HG03039 (cell line): ENCODE results near the gene GRWD1.

Experiments used
- ATAC-seq: cut with Tn5 transposase; IDR thresholded peaks from one replicate; pipeline ENCODE4 v1.9.1; 2021; ENCODE audit warnings: mild to moderate bottlenecking, moderate library complexity; ENCODE audit not compliant: unreplicated experiment

GRWD1 gene

DNA sequence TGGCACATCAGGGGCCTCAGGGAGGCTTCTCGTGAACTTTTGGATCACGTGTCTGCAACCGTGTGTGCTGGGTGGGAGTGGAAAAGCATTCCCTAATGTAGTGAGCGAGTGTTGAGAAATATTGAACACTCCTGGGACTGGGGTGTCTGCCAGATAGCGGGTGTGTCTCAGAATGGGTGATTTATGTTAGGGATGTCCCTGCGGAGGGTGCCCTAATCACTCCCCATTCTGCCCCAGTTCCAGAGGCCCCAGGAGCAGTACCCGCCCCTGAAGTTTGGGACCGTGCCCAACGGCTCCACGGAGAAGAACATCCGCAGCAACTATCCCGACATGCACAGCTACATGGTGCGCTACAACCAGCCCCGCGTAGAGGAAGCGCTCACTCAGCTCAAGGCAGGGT is 24.2 kb upstream of the GRWD1 start:
- no peak for ATAC-seq

DNA sequence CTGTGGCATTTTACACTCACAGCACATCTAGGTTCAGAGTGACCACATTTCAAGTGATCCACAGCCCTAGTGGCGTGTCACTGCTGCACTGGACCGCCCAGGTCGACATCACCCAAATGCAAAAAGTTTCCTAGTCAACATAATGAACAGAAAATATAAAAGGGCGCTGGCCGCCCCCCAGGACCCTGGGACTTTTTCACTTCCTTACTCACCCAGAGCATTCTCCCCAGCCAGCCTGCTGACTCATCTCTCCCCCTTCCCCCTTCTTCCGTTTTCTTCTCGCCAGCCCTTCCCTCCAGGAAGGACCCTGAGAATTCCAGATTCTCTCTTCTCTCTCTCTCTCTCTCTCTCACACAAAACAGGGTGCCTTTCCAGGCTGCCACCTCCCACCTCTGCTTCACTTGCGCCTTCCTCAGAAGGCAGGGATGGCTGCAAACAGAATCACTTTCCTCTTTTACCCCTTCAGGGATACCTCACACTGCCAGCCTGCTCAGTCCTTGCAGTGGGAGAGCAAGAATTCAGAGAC is 21.0 kb upstream of the GRWD1 start:
- ATAC-seq = no peak

DNA sequence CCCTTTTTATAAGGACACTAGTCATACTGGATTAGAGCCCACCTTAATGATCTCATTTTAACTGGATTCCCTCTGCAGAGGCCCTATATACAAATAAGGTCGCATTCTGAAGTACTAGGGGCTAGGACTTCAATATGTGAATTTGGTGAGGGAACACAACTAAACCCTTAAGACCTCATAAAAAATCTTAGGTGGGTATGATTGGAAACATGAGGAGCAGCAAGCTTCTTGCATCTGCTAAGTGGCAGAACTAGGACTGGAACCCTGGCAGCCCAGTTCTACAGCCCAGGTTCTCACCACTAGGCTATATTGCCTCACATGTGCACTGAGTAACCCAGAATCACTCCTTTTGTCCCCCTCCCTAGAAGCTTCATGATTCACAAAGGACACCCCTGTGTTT is 17.1 kb upstream of the GRWD1 start:
- ATAC-seq = no peak

DNA sequence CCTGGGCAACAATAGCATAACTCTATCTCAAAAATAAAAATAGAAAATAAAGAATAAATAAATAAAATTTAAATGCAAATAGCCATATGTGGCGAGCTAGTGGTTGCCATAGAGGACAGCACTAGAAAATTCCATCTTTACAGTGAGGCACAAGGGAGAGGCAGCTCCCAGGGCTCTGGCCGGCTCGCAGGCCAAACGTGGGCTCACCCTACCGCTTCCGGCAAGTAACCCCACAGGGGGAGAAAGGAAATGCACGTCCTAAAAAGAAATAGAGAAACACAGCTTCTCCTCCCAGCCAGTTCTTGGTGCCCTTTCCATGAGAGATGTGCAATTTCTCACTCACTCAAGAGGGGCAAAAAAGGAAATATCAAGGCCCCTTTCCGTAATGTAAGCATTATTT is 12.4 kb upstream of the GRWD1 start:
- no peak for ATAC-seq

DNA sequence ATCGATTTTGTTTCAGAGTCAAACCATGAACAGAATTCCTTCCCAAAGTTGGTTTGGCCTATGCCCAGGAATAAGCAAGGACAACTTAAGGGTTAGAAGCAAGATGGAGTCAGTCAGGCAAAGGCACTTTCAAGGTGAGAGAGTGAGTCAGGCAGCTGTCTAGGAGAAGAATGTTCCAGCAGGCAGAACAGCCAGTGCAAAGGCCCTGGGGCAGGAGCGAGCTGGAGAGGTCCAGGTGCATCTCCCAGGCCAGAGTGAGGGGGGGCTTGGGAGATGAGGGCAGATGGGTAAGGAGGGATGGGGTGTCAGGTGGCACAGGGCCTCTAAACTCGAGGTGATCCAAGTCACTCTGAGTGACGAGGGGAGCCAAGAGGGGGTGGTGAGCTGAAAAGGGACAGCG is 9.2 kb upstream of the GRWD1 start:
- ATAC-seq = no peak

DNA sequence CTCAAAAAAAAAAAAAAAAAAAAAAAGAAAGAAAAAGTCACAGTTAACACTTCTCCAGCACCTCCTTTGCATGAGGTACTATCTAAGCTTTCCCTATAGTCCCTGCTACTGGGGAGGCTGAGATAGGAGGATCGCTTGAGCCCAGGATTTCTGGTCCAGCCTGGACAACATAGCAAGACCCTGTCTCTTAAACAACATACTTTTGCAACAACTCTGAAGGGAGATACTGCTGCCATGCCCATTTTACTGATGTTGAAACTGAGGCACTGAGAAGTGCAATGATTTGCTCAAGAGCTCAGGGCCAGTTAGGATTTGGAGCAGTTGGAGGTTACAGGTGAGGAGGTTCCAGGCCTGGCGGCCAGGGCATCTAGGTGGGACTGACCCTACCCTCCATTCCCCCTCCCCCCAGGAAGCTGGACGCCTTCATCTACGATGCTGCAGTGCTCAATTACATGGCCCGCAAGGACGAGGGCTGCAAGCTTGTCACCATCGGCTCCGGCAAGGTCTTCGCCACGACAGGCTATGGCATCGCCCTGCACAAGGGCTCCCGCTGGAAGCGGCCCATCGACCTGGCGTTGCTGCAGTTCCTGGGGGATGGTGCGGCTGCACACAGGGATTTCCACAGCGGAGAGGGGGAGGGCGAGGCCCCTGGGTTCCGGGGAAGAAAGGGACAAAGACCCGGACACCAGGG is 4.3 kb upstream of the GRWD1 start:
- ATAC-seq = no peak

DNA sequence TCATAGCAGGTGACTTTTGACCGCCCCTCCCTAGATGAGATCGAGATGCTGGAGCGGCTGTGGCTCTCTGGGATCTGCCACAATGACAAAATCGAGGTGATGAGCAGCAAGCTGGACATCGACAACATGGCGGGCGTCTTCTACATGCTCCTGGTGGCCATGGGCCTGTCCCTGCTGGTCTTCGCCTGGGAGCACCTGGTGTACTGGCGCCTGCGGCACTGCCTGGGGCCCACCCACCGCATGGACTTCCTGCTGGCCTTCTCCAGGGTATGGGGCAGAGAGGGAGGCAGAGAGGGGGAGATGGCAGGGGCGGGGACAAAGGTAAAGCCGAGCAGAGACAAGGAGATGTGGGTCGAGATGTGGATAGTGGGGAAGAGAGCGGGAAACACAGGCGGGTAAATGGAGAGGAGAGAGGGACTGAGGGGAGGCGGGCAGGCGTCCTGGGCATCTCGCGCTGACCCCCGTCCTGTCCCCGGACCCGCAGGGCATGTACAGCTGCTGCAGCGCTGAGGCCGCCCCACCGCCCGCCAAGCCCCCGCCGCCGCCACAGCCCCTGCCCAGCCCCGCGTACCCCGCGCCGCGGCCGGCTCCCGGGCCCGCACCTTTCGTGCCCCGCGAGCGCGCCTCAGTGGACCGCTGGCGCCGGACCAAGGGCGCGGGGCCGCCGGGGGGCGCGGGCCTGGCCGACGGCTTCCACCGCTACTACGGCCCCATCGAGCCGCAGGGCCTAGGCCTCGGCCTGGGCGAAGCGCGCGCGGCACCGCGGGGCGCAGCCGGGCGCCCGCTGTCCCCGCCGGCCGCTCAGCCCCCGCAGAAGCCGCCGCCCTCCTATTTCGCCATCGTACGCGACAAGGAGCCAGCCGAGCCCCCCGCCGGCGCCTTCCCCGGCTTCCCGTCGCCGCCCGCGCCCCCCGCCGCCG is 3.4 kb upstream of the GRWD1 start:
- ATAC-seq = no peak

DNA sequence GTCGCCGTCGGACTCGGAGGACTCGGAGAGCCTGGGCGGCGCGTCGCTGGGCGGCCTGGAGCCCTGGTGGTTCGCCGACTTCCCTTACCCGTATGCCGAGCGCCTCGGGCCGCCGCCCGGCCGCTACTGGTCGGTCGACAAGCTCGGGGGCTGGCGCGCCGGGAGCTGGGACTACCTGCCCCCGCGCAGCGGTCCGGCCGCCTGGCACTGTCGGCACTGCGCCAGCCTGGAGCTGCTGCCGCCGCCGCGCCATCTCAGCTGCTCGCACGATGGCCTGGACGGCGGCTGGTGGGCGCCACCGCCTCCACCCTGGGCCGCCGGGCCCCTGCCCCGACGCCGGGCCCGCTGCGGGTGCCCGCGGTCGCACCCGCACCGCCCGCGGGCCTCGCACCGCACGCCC is 2.5 kb upstream of the GRWD1 start:
- no peak for ATAC-seq

DNA sequence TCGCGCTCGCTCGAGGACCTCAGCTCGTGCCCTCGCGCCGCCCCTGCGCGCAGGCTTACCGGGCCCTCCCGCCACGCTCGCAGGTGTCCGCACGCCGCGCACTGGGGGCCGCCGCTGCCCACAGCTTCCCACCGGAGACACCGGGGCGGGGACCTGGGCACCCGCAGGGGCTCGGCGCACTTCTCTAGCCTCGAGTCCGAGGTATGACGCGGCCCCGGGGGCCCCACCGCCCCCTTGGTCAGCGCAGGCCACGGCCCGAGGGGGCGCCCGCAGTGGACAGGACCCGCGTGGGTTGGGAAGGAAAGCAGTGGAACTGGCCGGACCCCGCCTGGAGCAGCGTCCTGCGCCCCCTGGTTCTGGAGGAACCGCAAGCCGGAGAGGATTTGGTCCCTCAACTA is 2.1 kb upstream of the GRWD1 start:
- no peak for ATAC-seq

DNA sequence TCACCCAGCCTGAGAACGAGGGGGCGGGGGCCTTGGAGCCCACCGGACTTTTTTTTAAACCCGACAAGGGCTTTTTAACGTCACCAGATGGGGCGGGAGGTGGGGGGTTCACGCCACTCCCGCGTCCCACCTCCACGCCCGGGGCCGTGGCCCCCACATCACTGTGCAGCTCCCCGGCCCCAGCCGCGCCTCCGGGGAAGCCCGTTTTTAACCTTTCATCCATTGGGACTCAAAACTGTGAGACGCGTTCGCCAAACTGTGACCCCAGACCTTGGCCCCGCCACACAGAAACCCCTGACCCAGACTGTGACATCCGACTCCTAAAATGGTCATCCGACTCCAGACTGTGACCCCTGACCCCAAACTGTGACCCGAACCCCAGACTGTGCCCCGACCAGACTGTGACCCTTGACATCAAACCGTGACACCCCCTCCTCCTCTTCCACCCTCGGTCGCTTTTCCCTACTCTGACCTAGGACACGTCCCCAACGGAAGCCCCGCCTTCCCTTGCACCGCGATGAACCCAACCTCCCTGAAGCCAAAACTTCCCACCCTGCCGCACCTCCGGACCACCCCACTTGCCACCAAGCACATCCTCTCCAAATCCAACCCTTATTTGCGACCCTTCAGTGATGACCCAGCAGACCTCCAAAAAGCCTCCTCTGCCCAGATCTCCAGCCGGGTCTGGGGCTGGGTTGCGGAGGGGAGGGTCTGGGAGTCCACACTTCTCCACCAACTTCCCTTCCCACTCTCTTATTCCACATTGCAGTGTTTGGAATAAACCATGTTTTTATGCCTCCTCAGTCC is 1.5 kb upstream of the GRWD1 start:
- ATAC-seq = no peak

DNA sequence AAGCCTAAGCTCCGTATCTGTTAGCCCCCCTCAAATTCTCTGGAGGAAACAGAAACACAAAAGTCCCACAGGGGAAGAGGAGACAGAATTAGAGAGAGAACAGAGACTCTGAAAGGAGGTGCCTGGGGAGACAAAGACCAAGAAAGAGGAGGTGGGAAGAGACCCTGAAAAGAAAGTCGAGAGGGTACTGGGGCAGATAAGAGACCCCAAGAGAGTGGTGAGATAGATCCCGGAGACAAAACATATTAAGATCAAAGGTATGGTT is 915 bp upstream of the GRWD1 start:
- no peak for ATAC-seq

DNA sequence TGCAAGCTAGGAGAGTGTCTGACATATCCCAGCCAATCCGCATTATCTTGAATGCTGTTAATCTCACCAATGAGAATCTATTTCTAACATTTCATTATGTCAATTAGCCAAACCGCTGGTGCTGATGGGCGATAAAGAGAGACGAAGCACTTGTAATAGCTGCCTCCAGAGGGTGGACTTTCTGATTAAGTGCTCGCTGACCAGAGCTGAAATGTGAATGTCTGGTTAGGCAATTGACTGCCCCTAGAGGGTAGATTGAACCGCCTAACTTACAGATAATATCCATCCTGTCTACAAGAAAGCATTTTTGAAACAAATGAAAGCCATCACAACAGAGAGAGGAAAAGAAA is 552 bp upstream of the GRWD1 start:
- ATAC-seq = peak; percentile 11

DNA sequence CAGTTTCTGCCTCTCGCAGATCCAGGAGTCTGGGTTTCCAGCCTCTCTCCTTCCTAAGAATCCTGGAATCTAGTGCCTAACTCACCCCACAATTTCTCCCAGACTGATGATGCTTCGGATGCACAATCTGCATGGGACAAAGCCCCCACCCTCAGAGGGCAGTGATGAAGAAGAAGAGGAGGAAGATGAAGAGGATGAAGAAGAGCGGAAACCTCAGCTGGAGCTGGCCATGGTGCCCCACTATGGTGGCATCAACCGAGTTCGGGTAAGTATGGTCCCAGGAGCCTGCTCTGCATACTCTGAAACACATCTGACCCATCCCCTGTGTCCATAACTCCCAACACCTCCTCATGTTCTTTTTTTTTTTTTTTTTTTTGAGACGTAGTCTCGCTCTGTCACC is 796 bp downstream of the GRWD1 start:
- no peak for ATAC-seq

DNA sequence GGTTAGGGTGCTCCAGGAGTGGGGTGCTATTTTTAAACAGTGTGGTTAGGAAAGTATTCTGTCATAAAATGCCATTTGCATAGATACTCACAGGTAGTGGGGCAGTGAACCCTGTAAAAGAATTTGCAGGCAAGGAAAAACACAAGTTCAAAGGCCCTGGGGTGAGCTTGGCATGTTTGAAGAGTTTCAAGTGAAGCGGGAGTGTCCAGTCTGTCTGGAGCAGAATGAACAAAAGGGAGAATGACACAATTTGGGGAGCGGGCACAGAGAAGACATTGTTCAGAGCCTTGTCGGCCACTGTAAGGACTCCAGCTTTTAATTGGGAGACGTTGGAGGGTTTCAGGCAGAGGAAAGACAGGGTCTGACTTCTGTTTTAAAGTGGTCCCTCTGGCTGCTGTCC is 2.8 kb downstream of the GRWD1 start:
- ATAC-seq = no peak

DNA sequence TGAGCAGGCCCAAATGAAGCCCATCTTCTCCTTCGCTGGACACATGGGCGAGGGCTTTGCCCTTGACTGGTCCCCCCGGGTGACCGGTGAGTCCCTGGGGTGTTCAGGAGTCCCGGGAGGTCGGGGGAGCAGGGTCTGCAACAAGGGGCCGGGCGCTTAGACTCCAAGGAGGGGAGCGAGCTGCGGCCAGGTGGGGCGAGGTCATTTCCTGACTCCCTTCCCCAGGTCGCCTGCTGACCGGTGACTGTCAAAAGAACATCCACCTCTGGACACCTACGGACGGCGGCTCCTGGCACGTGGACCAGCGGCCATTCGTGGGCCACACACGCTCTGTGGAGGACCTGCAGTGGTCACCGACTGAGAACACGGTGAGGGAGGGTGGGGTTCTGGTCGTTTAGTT is 4.7 kb downstream of the GRWD1 start:
- ATAC-seq = no peak

DNA sequence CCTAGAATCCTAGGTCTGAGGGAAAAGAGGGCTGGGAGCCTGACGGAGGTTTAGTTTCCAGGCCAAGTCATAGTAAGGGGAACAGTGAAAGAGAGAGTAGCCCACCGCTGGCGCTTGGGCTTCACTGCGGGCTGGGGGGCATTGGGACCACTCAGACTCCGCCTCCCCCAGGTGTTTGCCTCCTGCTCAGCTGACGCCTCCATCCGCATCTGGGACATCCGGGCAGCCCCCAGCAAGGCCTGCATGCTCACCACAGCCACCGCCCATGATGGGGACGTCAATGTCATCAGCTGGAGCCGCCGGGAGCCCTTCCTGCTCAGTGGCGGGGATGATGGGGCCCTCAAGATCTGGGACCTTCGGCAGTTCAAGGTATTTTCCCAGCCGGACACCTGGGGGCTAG is 5.1 kb downstream of the GRWD1 start:
- ATAC-seq = no peak

DNA sequence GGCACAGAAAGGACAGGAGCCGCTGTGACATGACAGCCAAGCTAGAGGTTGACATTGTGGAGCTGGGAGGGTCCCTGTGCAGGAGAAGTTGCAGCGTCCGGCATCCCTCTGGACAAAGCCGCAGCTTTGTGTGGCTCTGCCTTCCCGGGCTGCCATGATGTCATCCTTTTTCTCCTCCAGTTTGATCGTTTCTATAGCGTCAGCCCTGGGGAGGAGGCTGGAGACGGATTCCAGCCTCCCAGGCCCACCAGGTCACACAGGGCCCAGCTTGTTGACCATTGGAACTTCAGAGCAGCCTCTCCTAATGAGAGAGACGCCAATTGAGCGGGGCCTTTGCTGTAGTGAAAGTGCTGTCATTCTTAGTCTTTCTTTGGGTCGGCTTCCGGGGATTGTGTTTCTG is 5.8 kb downstream of the GRWD1 start:
- ATAC-seq = no peak

DNA sequence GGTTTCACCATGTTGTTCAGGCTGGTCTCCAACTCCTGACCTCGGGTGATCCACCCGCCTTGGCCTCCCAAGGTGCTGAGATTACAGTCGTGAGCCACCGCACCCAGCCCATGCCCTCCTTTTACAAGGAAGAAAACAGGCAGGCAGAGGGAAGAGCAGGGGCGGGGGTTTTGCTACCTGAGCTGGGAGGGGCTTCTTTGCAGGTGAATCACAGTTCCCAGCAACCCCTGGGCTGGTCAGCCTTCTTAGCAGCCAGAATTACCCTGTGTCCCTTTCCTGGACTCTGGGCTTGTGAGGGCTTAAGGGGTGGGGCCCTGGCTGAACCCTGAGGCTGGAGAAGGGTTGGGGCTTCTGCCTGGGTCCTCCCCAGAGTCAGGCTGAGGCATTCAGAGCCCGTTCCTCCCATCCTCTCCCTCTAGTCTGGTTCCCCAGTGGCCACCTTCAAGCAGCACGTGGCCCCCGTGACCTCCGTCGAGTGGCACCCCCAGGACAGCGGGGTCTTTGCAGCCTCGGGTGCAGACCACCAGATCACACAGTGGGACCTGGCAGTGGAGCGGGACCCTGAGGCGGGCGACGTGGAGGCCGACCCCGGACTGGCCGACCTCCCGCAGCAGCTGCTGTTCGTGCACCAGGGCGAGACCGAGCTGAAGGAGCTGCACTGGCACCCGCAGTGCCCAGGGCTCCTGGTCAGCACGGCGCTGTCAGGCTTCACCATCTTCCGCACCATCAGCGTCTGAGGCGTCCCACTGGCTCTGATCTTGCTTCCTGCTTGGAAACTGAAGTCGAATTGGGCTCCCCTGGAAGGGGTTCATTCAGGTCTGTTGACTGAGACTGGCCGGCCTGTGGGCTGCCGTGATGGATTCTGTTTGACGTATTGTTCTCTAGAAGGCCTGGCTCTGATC is 6.8 kb downstream of the GRWD1 start:
- no peak for ATAC-seq

DNA sequence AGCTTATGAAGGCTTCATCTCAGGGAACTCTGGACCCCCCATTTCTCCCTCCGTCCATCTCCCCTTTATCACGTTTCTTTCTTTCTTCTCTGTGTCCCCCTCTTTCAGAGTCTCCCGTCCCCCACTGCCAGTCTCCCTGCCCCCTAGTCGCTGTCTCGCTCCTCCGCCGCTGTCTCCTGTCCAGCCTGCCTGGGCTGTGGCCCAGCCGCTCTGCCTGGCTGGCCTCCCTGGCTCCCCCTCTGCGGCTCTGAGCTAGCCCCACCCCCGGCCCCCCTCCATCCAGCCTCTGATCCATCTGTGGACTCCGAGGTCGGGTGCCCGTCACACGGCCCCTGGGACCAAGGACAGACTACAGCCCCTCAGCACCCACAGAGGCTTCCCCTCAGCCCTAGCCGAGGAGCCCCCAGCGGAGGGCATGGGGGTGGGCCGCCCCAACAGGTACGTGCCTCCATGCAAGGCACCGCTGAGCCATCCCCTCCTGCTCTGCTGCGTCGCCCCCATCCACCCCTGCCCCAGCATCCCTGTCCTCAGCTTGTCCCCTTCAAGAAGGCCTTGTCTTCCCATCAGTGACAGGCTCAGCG is 8.5 kb downstream of the GRWD1 start:
- ATAC-seq = no peak

DNA sequence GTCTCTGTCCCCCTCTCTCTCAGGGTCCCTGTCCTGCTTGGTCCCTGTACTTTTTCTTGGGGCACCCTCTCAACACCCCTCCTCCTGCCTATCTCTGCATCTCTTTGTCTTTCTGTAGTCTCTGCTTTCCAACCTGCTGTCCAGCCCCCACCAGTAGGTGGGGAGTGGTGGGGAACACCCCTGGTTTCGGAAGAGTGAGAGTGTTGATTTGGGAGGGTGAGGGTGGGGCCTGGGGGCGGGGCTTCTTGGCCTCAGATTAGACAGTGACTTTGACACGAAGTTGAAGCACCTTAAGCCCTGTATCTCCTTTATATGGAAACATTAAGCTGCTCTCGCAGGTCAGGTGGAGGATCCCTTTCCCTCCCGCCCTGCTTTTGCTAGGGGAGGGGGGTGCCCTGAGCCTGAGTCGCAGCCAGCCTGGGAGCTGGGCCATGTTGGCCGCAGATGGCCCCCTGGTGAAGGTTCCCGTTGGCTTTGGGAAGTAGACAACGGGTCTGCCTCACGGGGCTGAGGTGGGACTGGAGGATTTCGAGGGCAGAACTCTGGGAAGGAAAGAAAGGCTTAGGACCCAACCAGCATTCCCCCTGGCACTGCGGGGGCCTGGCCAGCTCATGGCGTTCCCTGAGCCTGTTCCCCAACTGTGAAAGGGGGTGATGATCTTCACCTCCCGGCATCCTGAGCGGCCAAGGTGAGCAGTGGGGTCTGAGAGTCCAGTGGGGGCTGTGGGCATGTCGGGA is 9.6 kb downstream of the GRWD1 start, which contains the start of gene KCNJ14:
KCNJ14 (plus strand) TSS at position 404 of the 737 bp plus-strand sequence. CDS start 6,151 bp downstream, outside the sequence.
- ATAC-seq = no peak
